OCI-M2 (cell line): ENCODE data around the gene TRH.
"Not testable (repeated sequence)": the region's sequence is repeated elsewhere in the genome, so short reads cannot be mapped to it uniquely, and the experiment has no call there.

Experiments
- DNase-seq: peaks from one replicate; lab custom pipeline; 2025; ENCODE audit not compliant: unreplicated experiment; lab: John Stamatoyannopoulos, UW

TRH gene

GRCh38 chr3:129962600-129962999 lies 11.9 kb upstream of the TRH start:
- no peak for DNase-seq

GRCh38 chr3:129965937-129966336 lies 8.6 kb upstream of the TRH start:
- DNase-seq, result no peak

- DNase-seq, result no peak
Measured at GRCh38 chr3:129966876-129967275, 7.6 kb upstream of the TRH start.

- DNase-seq, result no peak
Measured at GRCh38 chr3:129967761-129968160, 6.8 kb upstream of the TRH start.

GRCh38 chr3:129971351-129972052 lies 3.0 kb upstream of the TRH start:
- DNase-seq, result no peak

- no peak for DNase-seq
Measured at GRCh38 chr3:129972301-129972700, 2.2 kb upstream of the TRH start.

GRCh38 chr3:129973853-129974563 lies 512 bp upstream of the TRH start:
- no peak for DNase-seq

GRCh38 chr3:129974833-129975704 lies 549 bp downstream of the TRH start:
- DNase-seq, result no peak

GRCh38 chr3:129975705-129976048 lies 1.2 kb downstream of the TRH start:
- DNase-seq, result no peak

- DNase-seq, result no peak
Measured at GRCh38 chr3:129976286-129976685, 1.8 kb downstream of the TRH start.

- no peak for DNase-seq
Measured at GRCh38 chr3:129978123-129978522, 3.6 kb downstream of the TRH start.

GRCh38 chr3:129979905-129980304 lies 5.4 kb downstream of the TRH start:
- no peak for DNase-seq

- no peak for DNase-seq
Measured at GRCh38 chr3:129983561-129983960, 9.0 kb downstream of the TRH start.

GRCh38 chr3:129984125-129984524 lies 9.6 kb downstream of the TRH start:
- no peak for DNase-seq

GRCh38 chr3:129985113-129985512 lies 10.6 kb downstream of the TRH start:
- no peak for DNase-seq

- no peak for DNase-seq
Measured at GRCh38 chr3:129988429-129988828, 13.9 kb downstream of the TRH start.

- no peak for DNase-seq
Measured at GRCh38 chr3:129989414-129989813, 14.9 kb downstream of the TRH start.

- DNase-seq, result no peak
Measured at GRCh38 chr3:129992781-129993180, 18.3 kb downstream of the TRH start.

- no peak for DNase-seq
Measured at GRCh38 chr3:129994883-129995559, 20.5 kb downstream of the TRH start.

- DNase-seq, result no peak
Measured at GRCh38 chr3:129996073-129996472, 21.6 kb downstream of the TRH start.

GRCh38 chr3:129999176-129999575 lies 24.7 kb downstream of the TRH start:
- DNase-seq, result not testable (repeated sequence)
